GM12878 (cell line): Measurements from ENCODE around the gene NCS1. TPM values are rescaled to one million over a fixed set of nuclear protein-coding genes. Genes with fewer than 3 reads are reported as not detected.

ENCODE experiments used
- ATAC-seq: fragments of 200-7000 bp; cut with Tn5 transposase; 3 replicates; pipeline ENCODE4 v1.9.1; 2020; ENCODE audit warnings: mild to moderate bottlenecking, moderate library complexity
- BruUV-seq: library from RNA; stranded (reverse); fragments of 400-500 nt; replicated peaks from 2 replicates; lab custom pipeline; 2021; lab: Mats Ljungman, UMichigan
- CTCF ChIA-PET: fragments of 300-600 bp; sonication (Branson Sonifier 250); formaldehyde crosslinking; extraction: SDS; loops from one replicate; lab custom pipeline; 2021; ENCODE audit warnings: inconsistent platforms; lab: Yijun Ruan, JAX
- POLR2A ChIA-PET: fragments of 350-600 bp; formaldehyde crosslinking; extraction: SDS; loops from one replicate; lab custom pipeline; 2021; ENCODE audit warnings: inconsistent platforms; lab: Charles Lee
- RAD21 ChIA-PET: fragments of 300-600 bp; sonication (Branson Sonifier 250); formaldehyde crosslinking; loops from one replicate; lab custom pipeline; 2023; ENCODE audit warnings: antibody characterized with exemption; ENCODE audit not compliant: unreplicated experiment; lab: Charles Lee
- SMC1A ChIA-PET: fragments of 300-600 bp; sonication (Branson Sonifier 250); formaldehyde crosslinking; loops from one replicate; lab custom pipeline; 2023; ENCODE audit not compliant: unreplicated experiment, uncharacterized antibody; lab: Charles Lee
- DNase-seq: peaks from one replicate; pipeline ENCODE4 v3.0.0-alpha.2; 2011; ENCODE audit warnings: low read depth, low spot score
- FAIRE-seq: peaks from 3 replicates; lab custom pipeline; 2011; peaks lifted over from hg19 to GRCh38; lab: Jason Lieb, UNC
- H2AFZ ChIP-seq: 2 replicates; pipeline ENCODE4 v1.6.0; 2011; ENCODE audit warnings: low read depth, low read length, control low read depth; ENCODE audit not compliant: control insufficient read depth
- H3K27ac ChIP-seq: 2 replicates; pipeline ENCODE4 v1.5.1; 2011; ENCODE audit warnings: control low read depth; ENCODE audit not compliant: control insufficient read depth, insufficient read depth
- H3K27me3 ChIP-seq, 2 experiments: replicated peaks in 1 of 2; 2 replicates each; pipeline versions ENCODE4 v1.6.0 to v1.6.1; 2011; ENCODE audit warnings: low read length in 1 of 2; ENCODE audit not compliant: control insufficient read depth in 2 of 2, insufficient read depth in 2 of 2
- H3K36me3 ChIP-seq, 2 experiments: 2 replicates each; pipeline ENCODE4 v1.5.1; 2011; ENCODE audit warnings: low read length in 1 of 2; ENCODE audit not compliant: control insufficient read depth in 2 of 2, insufficient read depth in 2 of 2
- H3K4me1 ChIP-seq: 2 replicates; pipeline ENCODE4 v1.6.1; 2011; ENCODE audit warnings: mild to moderate bottlenecking, low read length, moderate library complexity, mixed read lengths; ENCODE audit not compliant: control insufficient read depth, insufficient read depth
- H3K4me2 ChIP-seq: 2 replicates; pipeline ENCODE4 v1.6.0; 2011; ENCODE audit warnings: control low read depth; ENCODE audit not compliant: control insufficient read depth, insufficient read depth
- H3K4me3 ChIP-seq: fragments of 200-600 bp; sonication (generic); 2 replicates; pipeline ENCODE4 v1.5.1; 2016
- H3K79me2 ChIP-seq: 2 replicates; pipeline ENCODE4 v1.6.0; 2011; ENCODE audit warnings: low read length; ENCODE audit not compliant: control insufficient read depth, insufficient read depth
- H3K9ac ChIP-seq: 2 replicates; pipeline ENCODE4 v1.8.0; 2011; ENCODE audit warnings: low read length, control low read depth, mixed read lengths; ENCODE audit not compliant: control insufficient read depth, insufficient read depth
- H3K9me3 ChIP-seq: replicated peaks from 3 replicates; pipeline ENCODE4 v1.5.1; 2011; ENCODE audit warnings: mild to moderate bottlenecking, low read length; ENCODE audit not compliant: control insufficient read depth, insufficient read depth
- H4K20me1 ChIP-seq: 2 replicates; pipeline ENCODE4 v1.6.0; 2011; ENCODE audit not compliant: control insufficient read depth, insufficient read depth
- CBX3 ChIP-seq: fragments of 200-600 bp; sonication (generic); IDR thresholded peaks from 2 replicates; pipeline ENCODE4 v1.6.1; 2016; ENCODE audit warnings: low read depth, borderline replicate concordance
- CBX5 ChIP-seq: sonication (generic); IDR thresholded peaks from 2 replicates; pipeline ENCODE4 v1.6.1; 2016; ENCODE audit warnings: low read depth, moderate library complexity, mild to moderate bottlenecking, inconsistent platforms
- ETV6 ChIP-seq, 2 experiments: fragments of 450-650 bp in 1 of 2; IDR thresholded peaks in 1 of 2; conservative IDR thresholded peaks in 1 of 2; 2 replicates each; pipeline ENCODE4 v1.6.1; 2014; ENCODE audit warnings: antibody characterized with exemption in 1 of 2, borderline replicate concordance in 1 of 2, low read depth in 1 of 2, mild to moderate bottlenecking in 1 of 2, moderate library complexity in 1 of 2
- HDGF ChIP-seq: fragments of 450-650 bp; IDR thresholded peaks from 2 replicates; pipeline ENCODE4 v1.6.1; 2016; ENCODE audit warnings: antibody characterized with exemption
- MTA3 ChIP-seq: IDR thresholded peaks from 2 replicates; pipeline ENCODE4 v1.6.1; 2012; ENCODE audit warnings: low read length, inconsistent platforms, borderline replicate concordance
- RAD21 ChIP-seq: IDR thresholded peaks from 2 replicates; pipeline ENCODE4 v1.6.1; 2011; ENCODE audit warnings: mild to moderate bottlenecking, low read depth, low read length, moderate library complexity; ENCODE audit not compliant: insufficient read depth
- RFX5 ChIP-seq: IDR thresholded peaks from 2 replicates; pipeline ENCODE4 v1.6.1; 2011; ENCODE audit warnings: low read depth, low read length, improper control_type of control experiment
- TARDBP ChIP-seq: IDR thresholded peaks from 2 replicates; pipeline ENCODE4 v1.6.1; 2016; ENCODE audit warnings: borderline replicate concordance
- WGBS: methylation state at CpG from one replicate; pipeline ENCODE4 v1.1.6; 2016; ENCODE audit warnings: low lambda C conversion rate; ENCODE audit not compliant: insufficient replicate concordance, insufficient coverage; ENCODE audit errors: missing lambda C conversion rate; 5-methylcytosine and 5-hydroxymethylcytosine counted together
- in situ Hi-C: fragments of 300-500 bp; cut with MboI; formaldehyde crosslinking; loops from 9 replicates; pipeline ENCODE4 v1.14.3; 2018; ENCODE audit warnings: mixed read lengths
- intact Hi-C: fragments of 100-400 bp; cut with micrococcal nuclease; formaldehyde crosslinking; loops from one replicate; pipeline ENCODE4 v1.14.2; 2022; ENCODE audit not compliant: unreplicated experiment
- polyA plus RNA-seq, 11 experiments: library from polyadenylated mRNA; depleted of rRNA in 4 of 11; unstranded in 6 of 11; stranded (reverse) in 5 of 11; fragments of >200 nt; fragmentation: Nextera tagmentation in 4 of 11; fragmentation: Illumina TruSeq in 1 of 11; extraction: Ambion mirVana in 4 of 11; extraction: Trizol in 1 of 11; gene quantifications; 1 replicate in 1 of 11; 2 replicates in 10 of 11; pipeline versions ENCODE4 v1.2.1 to v1.2.3, GENCODE V29; 2011 to 2016; ENCODE audit warnings: inconsistent platforms in 2 of 11, missing spikeins in 2 of 11, low read depth in 1 of 11
- total RNA-seq, 4 experiments: library from RNA; depleted of rRNA in 3 of 4; stranded (reverse); fragments of >200 nt in 3 of 4; fragmentation: Illumina TruSeq in 1 of 4; extraction: Trizol in 1 of 4; gene quantifications; 2 replicates each; pipeline versions ENCODE4 v1.2.1 to v1.2.3, GENCODE V29; 2013 to 2021
- TF ChIP-seq, protein P1 (sequence below): IDR thresholded peaks from 2 replicates; pipeline ENCODE4 v1.6.1; 2011; ENCODE audit warnings: borderline replicate concordance, low read depth, mild to moderate bottlenecking, moderate library complexity, low read length; ENCODE audit not compliant: insufficient read depth, poor library complexity, severe bottlenecking
- TF ChIP-seq, protein P2 (sequence below): fragments of 450-650 bp; IDR thresholded peaks from 2 replicates; pipeline ENCODE4 v1.6.1; 2018; ENCODE audit warnings: mild to moderate bottlenecking, low read depth, moderate library complexity; ENCODE audit not compliant: partially characterized antibody
- TF ChIP-seq, protein P3 (sequence below): IDR thresholded peaks from 2 replicates; pipeline ENCODE4 v1.6.1; 2012; ENCODE audit warnings: low read length, inconsistent platforms

Gene NCS1
- total and polyA plus RNA-seq, 10 of the 15 experiments (the other 5 are each of a cell fraction or from before 2014, with no cell fraction given): 0.04 to 0.22 (median 0.06) TPM; not detected in 4

DNA sequence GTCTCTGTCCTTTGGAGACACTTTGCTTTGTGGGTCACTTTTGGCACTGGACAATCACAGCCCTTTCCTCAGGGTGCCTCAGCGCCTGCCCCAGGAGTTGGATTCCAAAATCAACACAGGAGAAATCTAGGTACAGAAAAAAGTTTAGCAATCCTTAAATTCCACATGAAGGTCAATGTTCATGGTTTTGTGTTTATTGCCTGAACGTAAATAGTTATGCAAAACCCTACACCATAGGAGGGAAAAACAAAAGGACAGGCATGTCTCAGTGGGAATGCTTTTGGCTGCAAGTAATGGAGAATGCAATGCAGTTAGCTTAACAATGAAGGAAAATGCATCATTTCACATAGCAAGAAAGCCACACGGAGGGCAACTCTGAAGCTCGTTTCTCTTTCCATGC lies 86.8 kb downstream of the NCS1 start:
- no peak for FAIRE-seq
- RAD21 ChIA-PET: no interaction called here
- H2AFZ ChIP-seq: no peak overlapping the region
- H3K4me2 ChIP-seq: no peak overlapping the region
- no peaks in the 10 kb centered on the region for H3K4me1 ChIP-seq
- WGBS: 32% methylated on average over 4 of the region's 4 CpGs
- H3K4me3 ChIP-seq: no peak overlapping the region
- no peaks in the 10 kb centered on the region for H3K9me3 ChIP-seq
- no peak for TF ChIP-seq HDGF
- no peak for TF ChIP-seq MTA3
- TF ChIP-seq RAD21: no peak
- TF ChIP-seq TARDBP: no peak
- no peak for TF ChIP-seq CBX5
- TF ChIP-seq, protein P1, sequence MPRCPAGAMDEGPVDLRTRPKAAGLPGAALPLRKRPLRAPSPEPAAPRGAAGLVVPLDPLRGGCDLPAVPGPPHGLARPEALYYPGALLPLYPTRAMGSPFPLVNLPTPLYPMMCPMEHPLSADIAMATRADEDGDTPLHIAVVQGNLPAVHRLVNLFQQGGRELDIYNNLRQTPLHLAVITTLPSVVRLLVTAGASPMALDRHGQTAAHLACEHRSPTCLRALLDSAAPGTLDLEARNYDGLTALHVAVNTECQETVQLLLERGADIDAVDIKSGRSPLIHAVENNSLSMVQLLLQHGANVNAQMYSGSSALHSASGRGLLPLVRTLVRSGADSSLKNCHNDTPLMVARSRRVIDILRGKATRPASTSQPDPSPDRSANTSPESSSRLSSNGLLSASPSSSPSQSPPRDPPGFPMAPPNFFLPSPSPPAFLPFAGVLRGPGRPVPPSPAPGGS: no peak
- TF ChIP-seq, protein P2, sequence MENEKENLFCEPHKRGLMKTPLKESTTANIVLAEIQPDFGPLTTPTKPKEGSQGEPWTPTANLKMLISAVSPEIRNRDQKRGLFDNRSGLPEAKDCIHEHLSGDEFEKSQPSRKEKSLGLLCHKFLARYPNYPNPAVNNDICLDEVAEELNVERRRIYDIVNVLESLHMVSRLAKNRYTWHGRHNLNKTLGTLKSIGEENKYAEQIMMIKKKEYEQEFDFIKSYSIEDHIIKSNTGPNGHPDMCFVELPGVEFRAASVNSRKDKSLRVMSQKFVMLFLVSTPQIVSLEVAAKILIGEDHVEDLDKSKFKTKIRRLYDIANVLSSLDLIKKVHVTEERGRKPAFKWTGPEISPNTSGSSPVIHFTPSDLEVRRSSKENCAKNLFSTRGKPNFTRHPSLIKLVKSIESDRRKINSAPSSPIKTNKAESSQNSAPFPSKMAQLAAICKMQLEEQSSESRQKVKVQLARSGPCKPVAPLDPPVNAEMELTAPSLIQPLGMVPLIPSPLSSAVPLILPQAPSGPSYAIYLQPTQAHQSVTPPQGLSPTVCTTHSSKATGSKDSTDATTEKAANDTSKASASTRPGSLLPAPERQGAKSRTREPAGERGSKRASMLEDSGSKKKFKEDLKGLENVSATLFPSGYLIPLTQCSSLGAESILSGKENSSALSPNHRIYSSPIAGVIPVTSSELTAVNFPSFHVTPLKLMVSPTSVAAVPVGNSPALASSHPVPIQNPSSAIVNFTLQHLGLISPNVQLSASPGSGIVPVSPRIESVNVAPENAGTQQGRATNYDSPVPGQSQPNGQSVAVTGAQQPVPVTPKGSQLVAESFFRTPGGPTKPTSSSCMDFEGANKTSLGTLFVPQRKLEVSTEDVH: no peak
- TF ChIP-seq RFX5: no peak
- no peak for TF ChIP-seq CBX3
- TF ChIP-seq, protein P3, sequence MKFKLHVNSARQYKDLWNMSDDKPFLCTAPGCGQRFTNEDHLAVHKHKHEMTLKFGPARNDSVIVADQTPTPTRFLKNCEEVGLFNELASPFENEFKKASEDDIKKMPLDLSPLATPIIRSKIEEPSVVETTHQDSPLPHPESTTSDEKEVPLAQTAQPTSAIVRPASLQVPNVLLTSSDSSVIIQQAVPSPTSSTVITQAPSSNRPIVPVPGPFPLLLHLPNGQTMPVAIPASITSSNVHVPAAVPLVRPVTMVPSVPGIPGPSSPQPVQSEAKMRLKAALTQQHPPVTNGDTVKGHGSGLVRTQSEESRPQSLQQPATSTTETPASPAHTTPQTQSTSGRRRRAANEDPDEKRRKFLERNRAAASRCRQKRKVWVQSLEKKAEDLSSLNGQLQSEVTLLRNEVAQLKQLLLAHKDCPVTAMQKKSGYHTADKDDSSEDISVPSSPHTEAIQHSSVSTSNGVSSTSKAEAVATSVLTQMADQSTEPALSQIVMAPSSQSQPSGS: no peak
- no peak for TF ChIP-seq ETV6 (conservative IDR thresholded peaks at IDR 0.05 in 1 of 2, IDR thresholded peaks at IDR 0.05 in 1 of 2; ENCODE audit: borderline replicate concordance in 1 of 2, low read depth in 1 of 2)
- peaks cover 4 to 8% of the 10 kb centered on the region in 2 experiments for H3K27me3 ChIP-seq
- H3K79me2 ChIP-seq: no peaks in the 10 kb centered on the region
- SMC1A ChIA-PET: no interaction called here
- POLR2A ChIA-PET: no interaction called here
- no peak overlapping the region for H3K27ac ChIP-seq
- intact Hi-C loops (no loop called here), in situ Hi-C loops (no loop called here)
- CTCF ChIA-PET: interaction anchor here (0.6 kb wide), 1 partner anchor 444 kb away, joined by 3 read pairs; no protein-coding TSS in a partner anchor
- H4K20me1 ChIP-seq: no peaks in the 10 kb centered on the region
- no peak for DNase-seq
- no TSS peak for BruUV-seq
- no peak overlapping the region for H3K9ac ChIP-seq
- no peak for ATAC-seq
- H3K36me3 ChIP-seq: no peaks in the 10 kb centered on the region
